ENCODE results near the gene ASTN2. TPM values are rescaled to one million over a fixed set of nuclear protein-coding genes. Genes with fewer than 3 reads are reported as not detected.

ASTN2 gene
- total RNA-seq, 1 experiment from 2014 or later: 4.8 TPM

- no peak for TF ChIP-seq ZBTB33 (IDR thresholded peaks at IDR 0.05; ENCODE audit: extremely low read depth, insufficient replicate concordance, low read length)
- TF ChIP-seq JUND (IDR thresholded peaks at IDR 0.05): no peak
- no peak for TF ChIP-seq EZH2 (IDR thresholded peaks at IDR 0.05)
Observed at GRCh38 chr9:117116084-117116483, 298.8 kb downstream of the ASTN2 start (continued).

GRCh38 chr9:117114768-117115167, 300.1 kb downstream of the ASTN2 start:
- Histone ChIP-seq H3K4me3 (replicated peaks in 1 of 2; ENCODE audit: low read depth in 1 of 2, low read length in 2 of 2) (no peak overlapping the region), H3K36me3 (ENCODE audit: control insufficient read depth in 1 of 2, insufficient read depth in 2 of 2, low read length in 2 of 2) (no peaks in the 10 kb centered on the region), H3K9me3 (ENCODE audit: control insufficient read depth in 1 of 2, insufficient read depth in 1 of 2, low read depth in 1 of 2, low read length in 2 of 2) (no peaks in the 10 kb centered on the region; a peak in 1 of 4 replicates), H3K9ac (ENCODE audit: low read length) (no peak overlapping the region), H3K27me3 (ENCODE audit: insufficient read depth, low read length) (no peaks in the 10 kb centered on the region), H3K4me1 (ENCODE audit: control insufficient read depth in 1 of 2, insufficient read depth in 2 of 2, low read length in 2 of 2) (no peaks in the 10 kb centered on the region), H4K20me1 (ENCODE audit: insufficient read depth) (no peaks in the 10 kb centered on the region), H2AFZ (ENCODE audit: low read depth, low read length, poor library complexity, severe bottlenecking) (no peak overlapping the region), H3K4me2 (ENCODE audit: low read length) (no peak overlapping the region), H3K79me2 (ENCODE audit: insufficient read depth, low read length) (no peaks in the 10 kb centered on the region), H3K27ac (ENCODE audit: low read depth, low read length) (no peak overlapping the region), H3K9me2 (ENCODE audit: insufficient read depth) (no peaks in the 10 kb centered on the region)
- BruUV-seq (replicated peaks): no TSS peak
- CTCF ChIA-PET: no interaction called here
- DNase-seq (ENCODE audit: low read depth, low spot score) (no peak), ATAC-seq (no peak)
- TF ChIP-seq RAD21 (IDR thresholded peaks at IDR 0.05; ENCODE audit: low read depth) (0 out of 2 replicates have a peak, but pooled peaks have one; percentile 4), CBX3 (IDR thresholded peaks at IDR 0.05; ENCODE audit: low read depth) (no peak)
- POLR2A ChIA-PET: no interaction called here
- intact Hi-C loops (cut with micrococcal nuclease): no loop called here
- RAD21 ChIA-PET (ENCODE audit: low non-redundant PET in 1 of 2, low total read pairs in 2 of 2, uncharacterized antibody in 2 of 2, unreplicated experiment in 2 of 2): no interaction called here
